Measurements from ENCODE around the gene CTSS.

Gene CTSS

GRCh38 chr1:150696995-150697927 is 68.3 kb downstream of the CTSS start, which contains the start of gene GOLPH3L:
Gene GOLPH3L, minus strand, starts transcription at chr1:150697154. Its CDS starts 2,316 bp downstream, at chr1:150694838.
- DNase-seq: peak; percentile 66 to 96 (median 81)

GRCh38 chr1:150696590-150696989 is 69.0 kb downstream of the CTSS start:
- DNase-seq: no peak

- DNase-seq: no peak
Measured at GRCh38 chr1:150696162-150696561, 69.4 kb downstream of the CTSS start.

GRCh38 chr1:150695561-150695960 is 70.0 kb downstream of the CTSS start:
- DNase-seq: no peak

- DNase-seq: no peak
Measured at GRCh38 chr1:150692720-150693119, 72.9 kb downstream of the CTSS start.

GRCh38 chr1:150688763-150689162 is 76.8 kb downstream of the CTSS start:
- DNase-seq: no peak

- no peak for DNase-seq
Measured at GRCh38 chr1:150686275-150686674, 79.3 kb downstream of the CTSS start.

GRCh38 chr1:150683914-150684313 is 81.7 kb downstream of the CTSS start:
- DNase-seq: no peak

Measured in T-helper 1 cell (primary cell).